A549 (cell line): ENCODE measurements around the gene ANTKMT.

Experiments
- TF ChIP-seq, protein P1 (sequence below): fragments of 450-650 bp; IDR thresholded peaks from 2 replicates; pipeline ENCODE4 v1.6.1; 2014; ENCODE audit warnings: antibody characterized with exemption
- TF ChIP-seq, protein P2 (sequence below): fragments of >200 bp; sonication (Bioruptor Twin); formaldehyde crosslinking; IDR thresholded peaks from 3 replicates; pipeline ENCODE4 v1.5.1; 2016

DNA sequence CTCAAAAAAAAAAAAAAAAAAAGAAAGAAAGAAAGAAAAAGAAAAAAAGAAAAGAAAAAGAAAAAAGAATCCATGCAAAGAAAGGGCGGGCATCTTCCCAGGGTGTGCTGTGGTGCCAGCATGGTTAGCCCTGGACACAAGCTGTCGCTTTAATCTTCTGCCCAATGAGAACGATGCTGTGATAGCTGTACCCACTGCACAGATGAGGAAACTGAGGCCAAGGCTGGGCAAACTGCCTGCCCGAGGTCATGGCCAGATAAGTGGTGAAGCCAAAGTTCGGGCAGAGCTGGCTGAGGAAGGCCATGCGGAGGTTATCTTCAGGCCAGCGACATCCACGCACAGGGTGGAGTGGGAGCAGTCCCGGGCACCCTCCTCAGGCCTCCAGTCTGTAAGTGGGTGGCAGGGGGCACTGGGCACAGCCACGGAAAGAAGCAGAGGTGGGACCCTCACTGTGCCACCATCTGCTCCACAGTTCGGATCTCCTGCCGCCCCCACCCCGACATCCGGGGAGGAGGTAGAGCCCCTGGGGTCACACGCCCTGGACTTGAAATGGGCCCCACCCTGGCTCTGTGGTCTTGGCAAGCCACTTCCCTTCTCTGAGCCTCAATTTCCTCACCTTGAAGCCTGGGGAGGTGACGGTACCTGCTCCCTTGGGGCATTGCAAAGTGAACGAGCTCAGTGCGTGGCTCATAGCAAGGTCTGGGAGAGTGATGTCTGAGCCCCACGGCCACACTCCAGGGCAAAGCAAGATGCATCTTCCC, 21.9 kb upstream of the ANTKMT start:
- TF ChIP-seq, protein P1, sequence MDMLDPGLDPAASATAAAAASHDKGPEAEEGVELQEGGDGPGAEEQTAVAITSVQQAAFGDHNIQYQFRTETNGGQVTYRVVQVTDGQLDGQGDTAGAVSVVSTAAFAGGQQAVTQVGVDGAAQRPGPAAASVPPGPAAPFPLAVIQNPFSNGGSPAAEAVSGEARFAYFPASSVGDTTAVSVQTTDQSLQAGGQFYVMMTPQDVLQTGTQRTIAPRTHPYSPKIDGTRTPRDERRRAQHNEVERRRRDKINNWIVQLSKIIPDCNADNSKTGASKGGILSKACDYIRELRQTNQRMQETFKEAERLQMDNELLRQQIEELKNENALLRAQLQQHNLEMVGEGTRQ = no peak
- TF ChIP-seq, protein P2, sequence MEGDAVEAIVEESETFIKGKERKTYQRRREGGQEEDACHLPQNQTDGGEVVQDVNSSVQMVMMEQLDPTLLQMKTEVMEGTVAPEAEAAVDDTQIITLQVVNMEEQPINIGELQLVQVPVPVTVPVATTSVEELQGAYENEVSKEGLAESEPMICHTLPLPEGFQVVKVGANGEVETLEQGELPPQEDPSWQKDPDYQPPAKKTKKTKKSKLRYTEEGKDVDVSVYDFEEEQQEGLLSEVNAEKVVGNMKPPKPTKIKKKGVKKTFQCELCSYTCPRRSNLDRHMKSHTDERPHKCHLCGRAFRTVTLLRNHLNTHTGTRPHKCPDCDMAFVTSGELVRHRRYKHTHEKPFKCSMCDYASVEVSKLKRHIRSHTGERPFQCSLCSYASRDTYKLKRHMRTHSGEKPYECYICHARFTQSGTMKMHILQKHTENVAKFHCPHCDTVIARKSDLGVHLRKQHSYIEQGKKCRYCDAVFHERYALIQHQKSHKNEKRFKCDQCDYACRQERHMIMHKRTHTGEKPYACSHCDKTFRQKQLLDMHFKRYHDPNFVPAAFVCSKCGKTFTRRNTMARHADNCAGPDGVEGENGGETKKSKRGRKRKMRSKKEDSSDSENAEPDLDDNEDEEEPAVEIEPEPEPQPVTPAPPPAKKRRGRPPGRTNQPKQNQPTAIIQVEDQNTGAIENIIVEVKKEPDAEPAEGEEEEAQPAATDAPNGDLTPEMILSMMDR = no peak
